T-helper 17 cell (primary cell): ENCODE data around the gene ITPKB. TPM values are rescaled to one million over a fixed set of nuclear protein-coding genes. Genes with fewer than 3 reads are reported as not detected.
"Not testable (repeated sequence)": the region's sequence is repeated elsewhere in the genome, so short reads cannot be mapped to it uniquely, and the experiment has no call there.

Experiments used
- ATAC-seq: fragments of 150-1000 bp; cut with Tn5 transposase; 2 replicates; pipeline ENCODE4 v1.10.0; 2021; ENCODE audit warnings: mild to moderate bottlenecking, moderate library complexity
- DNase-seq, 3 donors: peaks; one replicate each; pipeline versions ENCODE4 v3.0.0 to v3.0.0-alpha.2; 2020 to 2021
- H3K9me3 ChIP-seq: one replicate; pipeline ENCODE4 v1.7.0; 2013; ENCODE audit warnings: low read length, mild to moderate bottlenecking; ENCODE audit not compliant: control insufficient read depth, poor library complexity, severe bottlenecking
- H3K27ac Mint-ChIP-seq: one replicate; pipeline ENCODE4 v1.8.0; 2022; ENCODE audit warnings: mild to moderate bottlenecking, moderate library complexity, mixed read lengths
- H3K27me3 Mint-ChIP-seq: one replicate; pipeline ENCODE4 v1.8.0; 2022; ENCODE audit warnings: mixed read lengths
- H3K36me3 Mint-ChIP-seq: one replicate; pipeline ENCODE4 v1.8.0; 2022; ENCODE audit warnings: low read depth, mixed read lengths
- H3K4me1 Mint-ChIP-seq: one replicate; pipeline ENCODE4 v1.8.0; 2022; ENCODE audit warnings: mild to moderate bottlenecking, mixed read lengths
- H3K4me3 Mint-ChIP-seq: one replicate; pipeline ENCODE4 v1.8.0; 2022; ENCODE audit warnings: mild to moderate bottlenecking, moderate library complexity, mixed read lengths
- total RNA-seq, 4 donors: library from RNA in 2 of 4; stranded (reverse) in 2 of 4; gene quantifications; one replicate each; pipeline ENCODE4 v1.2.3 and lab custom pipeline; 2022 to 2026

Gene ITPKB
- total RNA-seq, 2 donors from 2014 or later, result 128 to 166 TPM

GRCh38 chr1:226646870-226647449 lies 92.1 kb downstream of the ITPKB start:
- Mint-ChIP-seq H3K27me3 (no peaks in the 10 kb centered on the region), H3K4me1 (peaks cover 57% of the 10 kb centered on the region), H3K36me3 (no peaks in the 10 kb centered on the region), H3K27ac (peak overlapping the region; percentile 87), H3K4me3 (peak overlapping the region; percentile 52)
- no peak for ATAC-seq
- no peaks in the 10 kb centered on the region for H3K9me3 ChIP-seq
- DNase-seq, result no peak

- H3K36me3 Mint-ChIP-seq, result no peaks in the 10 kb centered on the region
- H3K27me3 Mint-ChIP-seq, result no peaks in the 10 kb centered on the region
- H3K27ac Mint-ChIP-seq, result peak overlapping the region; percentile 87
- DNase-seq (no peak), ATAC-seq (no peak)
- H3K9me3 ChIP-seq, result no peaks in the 10 kb centered on the region
- peak overlapping the region; percentile 52 for H3K4me3 Mint-ChIP-seq
- H3K4me1 Mint-ChIP-seq, result peaks cover 57% of the 10 kb centered on the region
Measured at GRCh38 chr1:226646026-226646869, 92.8 kb downstream of the ITPKB start.

- Mint-ChIP-seq H3K27me3 (no peaks in the 10 kb centered on the region), H3K27ac (peak overlapping the region; percentile 87), H3K36me3 (peaks cover under 1% of the 10 kb centered on the region), H3K4me1 (peaks cover 54% of the 10 kb centered on the region), H3K4me3 (peak overlapping the region; percentile 82)
- DNase-seq (peak in 1 of 3 donors; percentile 2), ATAC-seq (no peak)
- no peaks in the 10 kb centered on the region for H3K9me3 ChIP-seq
Measured at GRCh38 chr1:226645279-226645976, 93.7 kb downstream of the ITPKB start.

- Mint-ChIP-seq H3K27ac (peak overlapping the region; percentile 87), H3K4me3 (peak overlapping the region; percentile 82), H3K36me3 (peaks cover 2% of the 10 kb centered on the region), H3K4me1 (peaks cover 50% of the 10 kb centered on the region), H3K27me3 (no peaks in the 10 kb centered on the region)
- DNase-seq, result peak in 1 of 3 donors; percentile 9
- ATAC-seq, result no peak
- H3K9me3 ChIP-seq, result no peaks in the 10 kb centered on the region
Measured at GRCh38 chr1:226644541-226645176, 94.4 kb downstream of the ITPKB start.

- peak overlapping the region; percentile 87 for H3K27ac Mint-ChIP-seq
- ATAC-seq, result peak; percentile 51
- peaks cover 50% of the 10 kb centered on the region for H3K4me1 Mint-ChIP-seq
- H3K36me3 Mint-ChIP-seq, result peaks cover 2% of the 10 kb centered on the region
- peak in 1 of 3 donors; percentile 11 for DNase-seq
- H3K9me3 ChIP-seq, result no peaks in the 10 kb centered on the region
- peak overlapping the region; percentile 82 for H3K4me3 Mint-ChIP-seq
- H3K27me3 Mint-ChIP-seq, result no peaks in the 10 kb centered on the region
Measured at GRCh38 chr1:226643611-226644540, 95.2 kb downstream of the ITPKB start.

GRCh38 chr1:226643177-226643576 lies 95.9 kb downstream of the ITPKB start:
- Mint-ChIP-seq H3K4me1 (peaks cover 44% of the 10 kb centered on the region), H3K36me3 (peaks cover 2% of the 10 kb centered on the region), H3K27ac (peak overlapping the region; percentile 87), H3K27me3 (no peaks in the 10 kb centered on the region), H3K4me3 (peak overlapping the region; percentile 82)
- ATAC-seq, result peak; percentile 68
- DNase-seq, result peak in 1 of 3 donors; percentile 43
- H3K9me3 ChIP-seq, result no peaks in the 10 kb centered on the region

GRCh38 chr1:226642421-226642820 lies 96.7 kb downstream of the ITPKB start:
- DNase-seq (no peak), ATAC-seq (no peak)
- Mint-ChIP-seq H3K27me3 (no peaks in the 10 kb centered on the region), H3K4me3 (peak overlapping the region; percentile 19), H3K36me3 (peaks cover 2% of the 10 kb centered on the region), H3K4me1 (peaks cover 41% of the 10 kb centered on the region), H3K27ac (peak overlapping the region; percentile 87)
- no peaks in the 10 kb centered on the region for H3K9me3 ChIP-seq

- Mint-ChIP-seq H3K4me1 (peaks cover 45% of the 10 kb centered on the region), H3K27ac (peak overlapping the region; percentile 87), H3K4me3 (no peak overlapping the region), H3K27me3 (no peaks in the 10 kb centered on the region), H3K36me3 (peaks cover 3% of the 10 kb centered on the region)
- H3K9me3 ChIP-seq, result no peaks in the 10 kb centered on the region
- DNase-seq, result no peak
- no peak for ATAC-seq
Measured at GRCh38 chr1:226641671-226642231, 97.3 kb downstream of the ITPKB start.

- DNase-seq (no peak), ATAC-seq (no peak)
- no peaks in the 10 kb centered on the region for H3K9me3 ChIP-seq
- no peaks in the 10 kb centered on the region for H3K27me3 Mint-ChIP-seq
- H3K36me3 Mint-ChIP-seq, result peaks cover 5% of the 10 kb centered on the region
- H3K4me3 Mint-ChIP-seq, result no peak overlapping the region
- H3K27ac Mint-ChIP-seq, result peak overlapping the region; percentile 34
- H3K4me1 Mint-ChIP-seq, result peaks cover 43% of the 10 kb centered on the region
Measured at GRCh38 chr1:226640321-226641136, 98.6 kb downstream of the ITPKB start.

GRCh38 chr1:226639631-226640061 lies 99.4 kb downstream of the ITPKB start:
- DNase-seq, result no peak
- Mint-ChIP-seq H3K27me3 (no peaks in the 10 kb centered on the region), H3K27ac (no peak overlapping the region), H3K36me3 (peaks cover 9% of the 10 kb centered on the region), H3K4me3 (no peak overlapping the region), H3K4me1 (peaks cover 45% of the 10 kb centered on the region)
- ATAC-seq, result no peak
- H3K9me3 ChIP-seq, result no peaks in the 10 kb centered on the region

GRCh38 chr1:226639206-226639605 lies 99.9 kb downstream of the ITPKB start:
- H3K27ac Mint-ChIP-seq, H3K4me3 Mint-ChIP-seq, H3K27me3 Mint-ChIP-seq, H3K9me3 ChIP-seq, DNase-seq, ATAC-seq: not testable (repeated sequence)
- Mint-ChIP-seq H3K36me3 (peaks cover 11% of the 10 kb centered on the region), H3K4me1 (peaks cover 45% of the 10 kb centered on the region)
